Placental pericyte (primary cell): ENCODE data around the gene OBSCN. TPM values are rescaled to one million over a fixed set of nuclear protein-coding genes. Genes with fewer than 3 reads are reported as not detected.

Experiments
- total RNA-seq: library from RNA; depleted of rRNA; stranded (reverse); fragments of >200 nt; gene quantifications from 2 replicates; pipeline ENCODE4 v1.2.3, GENCODE V29; 2012

Gene OBSCN, protein sequence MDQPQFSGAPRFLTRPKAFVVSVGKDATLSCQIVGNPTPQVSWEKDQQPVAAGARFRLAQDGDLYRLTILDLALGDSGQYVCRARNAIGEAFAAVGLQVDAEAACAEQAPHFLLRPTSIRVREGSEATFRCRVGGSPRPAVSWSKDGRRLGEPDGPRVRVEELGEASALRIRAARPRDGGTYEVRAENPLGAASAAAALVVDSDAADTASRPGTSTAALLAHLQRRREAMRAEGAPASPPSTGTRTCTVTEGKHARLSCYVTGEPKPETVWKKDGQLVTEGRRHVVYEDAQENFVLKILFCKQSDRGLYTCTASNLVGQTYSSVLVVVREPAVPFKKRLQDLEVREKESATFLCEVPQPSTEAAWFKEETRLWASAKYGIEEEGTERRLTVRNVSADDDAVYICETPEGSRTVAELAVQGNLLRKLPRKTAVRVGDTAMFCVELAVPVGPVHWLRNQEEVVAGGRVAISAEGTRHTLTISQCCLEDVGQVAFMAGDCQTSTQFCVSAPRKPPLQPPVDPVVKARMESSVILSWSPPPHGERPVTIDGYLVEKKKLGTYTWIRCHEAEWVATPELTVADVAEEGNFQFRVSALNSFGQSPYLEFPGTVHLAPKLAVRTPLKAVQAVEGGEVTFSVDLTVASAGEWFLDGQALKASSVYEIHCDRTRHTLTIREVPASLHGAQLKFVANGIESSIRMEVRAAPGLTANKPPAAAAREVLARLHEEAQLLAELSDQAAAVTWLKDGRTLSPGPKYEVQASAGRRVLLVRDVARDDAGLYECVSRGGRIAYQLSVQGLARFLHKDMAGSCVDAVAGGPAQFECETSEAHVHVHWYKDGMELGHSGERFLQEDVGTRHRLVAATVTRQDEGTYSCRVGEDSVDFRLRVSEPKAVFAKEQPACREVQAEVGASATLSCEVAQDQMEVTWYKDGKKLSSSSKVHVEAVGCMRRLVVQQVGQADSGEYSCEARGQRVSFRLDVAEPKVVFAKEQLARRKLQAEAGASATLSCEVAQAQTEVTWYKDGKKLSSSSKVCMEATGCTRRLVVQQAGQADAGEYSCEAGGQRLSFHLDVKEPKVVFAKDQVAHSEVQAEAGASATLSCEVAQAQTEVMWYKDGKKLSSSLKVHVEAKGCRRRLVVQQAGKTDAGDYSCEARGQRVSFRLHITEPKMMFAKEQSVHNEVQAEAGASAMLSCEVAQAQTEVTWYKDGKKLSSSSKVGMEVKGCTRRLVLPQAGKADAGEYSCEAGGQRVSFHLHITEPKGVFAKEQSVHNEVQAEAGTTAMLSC (N-terminal part only)
- 6.2 and 14.7 TPM in 2 replicates for total RNA-seq

DNA sequence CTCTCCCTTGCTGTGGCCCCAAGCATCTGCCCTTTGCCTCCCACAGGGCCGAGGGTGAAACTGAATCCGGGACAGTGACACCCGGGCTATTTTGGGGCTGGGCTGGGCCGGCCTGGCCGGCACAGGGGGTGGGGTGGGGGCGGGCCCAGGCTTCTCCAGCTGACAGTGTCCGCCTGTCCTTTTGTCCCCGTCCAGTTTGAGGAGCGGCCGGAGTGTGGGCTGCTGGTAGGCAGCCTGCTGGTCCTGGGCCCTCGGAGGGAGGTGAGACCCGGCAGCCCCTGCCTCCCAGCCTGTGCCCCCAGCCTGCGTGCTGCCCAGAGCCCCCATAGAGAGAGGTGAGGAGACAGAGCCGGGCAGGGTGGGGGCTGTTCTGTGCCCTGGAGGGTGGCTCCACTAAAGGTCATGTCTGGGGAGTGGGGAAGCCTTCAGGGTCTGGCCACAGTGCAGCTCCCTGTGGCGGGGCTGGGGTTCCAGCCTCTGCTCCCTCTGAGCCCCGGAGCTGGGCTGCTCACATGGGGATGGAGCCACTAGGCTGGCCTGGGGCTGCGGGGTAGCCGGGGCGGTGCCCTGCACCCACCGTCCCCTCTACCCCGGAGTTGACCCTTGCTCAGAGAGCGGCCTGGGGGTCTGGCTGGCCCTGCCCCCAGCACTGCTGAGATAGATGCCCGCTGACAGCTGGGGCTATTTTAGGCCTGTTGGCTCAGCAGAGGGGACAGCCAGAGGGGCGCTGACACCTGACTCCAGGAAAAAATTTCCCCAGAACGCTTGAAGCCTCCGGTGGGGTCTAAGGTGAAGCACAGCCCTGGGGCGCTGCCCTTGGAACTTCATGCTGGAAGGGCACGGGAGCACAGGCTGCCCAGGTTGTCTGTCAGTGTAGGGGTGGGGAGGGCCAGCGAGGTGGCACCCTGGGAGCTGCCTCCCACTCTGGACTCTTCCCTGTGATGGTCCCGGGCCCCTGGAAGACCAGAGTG, at the start of gene OBSCN:
OBSCN (plus strand) TSS at position 194 of the 971 bp plus-strand sequence. CDS start 3,740 bp downstream, outside the sequence.

GRCh38 chr1:228165372-228166169, 42.3 kb upstream of the OBSCN start, which contains the start of gene IBA57:
Gene IBA57 (plus strand): TSS chr1:228165804. CDS start chr1:228165817, 13 bp downstream.

DNA sequence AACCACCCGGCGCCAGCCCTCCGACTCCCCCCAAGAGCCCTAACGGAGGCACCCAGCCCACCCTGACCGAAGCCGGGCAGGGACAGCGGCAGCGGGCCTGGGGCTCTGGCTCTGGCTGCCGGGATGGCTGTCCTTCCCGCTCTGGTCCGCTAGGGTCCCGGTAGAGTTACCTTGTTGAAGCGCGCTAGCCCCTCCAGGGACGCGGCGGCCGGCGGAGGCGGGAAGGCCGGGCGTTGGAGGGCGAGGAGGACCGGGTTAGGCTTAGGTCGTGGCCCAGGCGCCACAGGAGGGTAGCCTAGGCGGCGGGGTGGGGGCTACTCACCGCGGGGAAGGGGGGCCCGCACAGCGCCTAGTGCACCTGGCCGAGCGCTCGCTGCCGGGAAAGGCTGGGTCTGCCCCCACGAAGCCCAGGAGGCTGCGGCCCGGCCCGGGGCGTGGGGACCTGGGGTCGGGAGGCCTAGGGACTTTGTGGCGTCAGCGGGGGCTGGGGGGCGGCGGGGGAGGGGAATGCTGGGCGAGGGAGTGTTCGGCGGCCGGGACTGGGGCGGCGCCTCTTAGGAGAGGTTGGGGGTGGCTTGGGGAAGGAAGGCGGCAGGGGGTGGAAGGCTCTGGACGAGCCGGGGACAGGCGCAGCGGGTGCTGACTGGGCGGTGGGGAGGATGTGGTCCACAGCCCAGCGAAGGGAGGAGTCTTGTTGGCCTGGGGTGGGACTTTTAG, 208.5 kb downstream of the OBSCN start, which contains the start of gene TRIM17:
TRIM17 (minus strand) TSS at position 645 of the 717 bp plus-strand sequence. CDS start 1,789 bp downstream, outside the sequence.

Other genes with a start within 250 kb of the OBSCN start
- not detected in 2 replicates for gene WNT3A, start 201.0 kb upstream of the OBSCN start, total RNA-seq
- 477 and 567 TPM in 2 replicates for gene ARF1, start 125.3 kb upstream of the OBSCN start, total RNA-seq
- gene C1orf35, start 104.7 kb upstream of the OBSCN start, total RNA-seq, result 6.4 and 7.7 TPM in 2 replicates
- 40.3 and 48.5 TPM in 2 replicates for gene MRPL55, start 98.7 kb upstream of the OBSCN start, total RNA-seq
- 315 and 320 TPM in 2 replicates for gene GUK1, start 67.8 kb upstream of the OBSCN start, total RNA-seq
- 2.4 and 3.0 TPM in 2 replicates for gene GJC2, start 58.1 kb upstream of the OBSCN start, total RNA-seq
- gene IBA57, start 42.2 kb upstream of the OBSCN start, total RNA-seq, result 6.8 and 7.9 TPM in 2 replicates
- gene TRIM11, start 198.8 kb downstream of the OBSCN start, total RNA-seq, result 32.2 and 35.1 TPM in 2 replicates
- 0.66 TPM in 1 of 2 replicates, not detected in the other for gene TRIM17, start 208.8 kb downstream of the OBSCN start, total RNA-seq